Mesenteric fat pad (tissue), 1 donor: Measurements from ENCODE around the gene DDX54. TPM values are rescaled to one million over a fixed set of nuclear protein-coding genes. Genes with fewer than 3 reads are reported as not detected.

Experiments used
- DNase-seq: peaks from one replicate; pipeline ENCODE4 v3.0.0-alpha.2; 2020; ENCODE audit warnings: low spot score
- long read RNA-seq: library from polyadenylated mRNA; unstranded; transcript quantifications from one replicate; pipeline ENCODE4 v2.0.0, GENCODE V29; 2020
- total RNA-seq: library from RNA; stranded (reverse); fragmentation: NEBNext Ultra II Directional; extraction: Animal tissue kit (Norgen Biotek cat#: 25700); gene quantifications from one replicate; pipeline ENCODE4 v1.2.1, GENCODE V29; 2021
- donor health status: DM: yes; HTN: yes; CAD: no.

The DDX54 gene, protein sequence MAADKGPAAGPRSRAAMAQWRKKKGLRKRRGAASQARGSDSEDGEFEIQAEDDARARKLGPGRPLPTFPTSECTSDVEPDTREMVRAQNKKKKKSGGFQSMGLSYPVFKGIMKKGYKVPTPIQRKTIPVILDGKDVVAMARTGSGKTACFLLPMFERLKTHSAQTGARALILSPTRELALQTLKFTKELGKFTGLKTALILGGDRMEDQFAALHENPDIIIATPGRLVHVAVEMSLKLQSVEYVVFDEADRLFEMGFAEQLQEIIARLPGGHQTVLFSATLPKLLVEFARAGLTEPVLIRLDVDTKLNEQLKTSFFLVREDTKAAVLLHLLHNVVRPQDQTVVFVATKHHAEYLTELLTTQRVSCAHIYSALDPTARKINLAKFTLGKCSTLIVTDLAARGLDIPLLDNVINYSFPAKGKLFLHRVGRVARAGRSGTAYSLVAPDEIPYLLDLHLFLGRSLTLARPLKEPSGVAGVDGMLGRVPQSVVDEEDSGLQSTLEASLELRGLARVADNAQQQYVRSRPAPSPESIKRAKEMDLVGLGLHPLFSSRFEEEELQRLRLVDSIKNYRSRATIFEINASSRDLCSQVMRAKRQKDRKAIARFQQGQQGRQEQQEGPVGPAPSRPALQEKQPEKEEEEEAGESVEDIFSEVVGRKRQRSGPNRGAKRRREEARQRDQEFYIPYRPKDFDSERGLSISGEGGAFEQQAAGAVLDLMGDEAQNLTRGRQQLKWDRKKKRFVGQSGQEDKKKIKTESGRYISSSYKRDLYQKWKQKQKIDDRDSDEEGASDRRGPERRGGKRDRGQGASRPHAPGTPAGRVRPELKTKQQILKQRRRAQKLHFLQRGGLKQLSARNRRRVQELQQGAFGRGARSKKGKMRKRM
- 46.3 TPM for total RNA-seq
- long read RNA-seq, full-length matches to known transcripts, result 106 of 176 reads
- long read RNA-seq, partial matches to known transcripts, result 59 of 176 reads
- long read RNA-seq, other reads (novel, unspliced or antisense), result 11 of 176 reads

DNA sequence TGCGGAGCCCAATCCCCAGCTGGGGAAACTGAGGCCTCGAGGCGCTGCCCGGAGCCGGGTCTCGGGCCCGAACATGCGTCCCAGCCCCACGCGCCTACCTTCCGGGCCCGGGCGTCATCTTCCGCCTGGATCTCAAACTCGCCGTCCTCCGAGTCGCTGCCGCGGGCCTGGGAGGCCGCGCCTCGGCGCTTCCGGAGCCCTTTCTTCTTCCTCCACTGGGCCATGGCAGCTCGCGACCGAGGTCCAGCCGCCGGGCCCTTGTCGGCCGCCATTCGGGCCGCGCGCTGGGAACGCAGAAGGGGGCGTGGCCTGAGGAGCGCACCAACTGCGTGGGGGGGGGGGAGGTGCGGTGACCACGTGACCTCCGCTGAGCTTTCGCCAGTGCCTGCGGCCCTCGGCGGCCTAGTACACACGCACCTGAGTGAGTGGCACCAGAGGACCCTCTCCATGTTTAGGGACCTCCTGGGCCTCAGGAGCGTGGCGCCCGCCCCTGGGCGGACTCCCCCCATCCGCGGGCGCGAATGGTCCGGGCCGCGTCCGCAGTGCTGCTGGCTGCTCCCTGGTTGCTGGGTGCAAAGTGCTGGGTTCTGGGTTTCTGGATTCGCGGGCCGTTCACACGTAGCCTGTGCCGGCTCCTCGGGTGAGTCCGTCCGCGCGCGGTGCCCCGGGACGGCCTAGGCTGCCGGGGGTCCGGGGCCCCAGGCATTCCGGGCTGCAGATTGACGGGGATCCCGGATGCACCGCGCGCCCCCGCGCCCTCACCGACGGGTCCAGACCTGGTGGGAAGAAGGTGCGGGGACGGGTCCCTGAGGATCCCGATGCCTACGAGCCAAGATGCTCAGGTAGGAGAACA is at the start of gene DDX54, which contains the start of gene RITA1:
Gene DDX54 (minus strand): TSS at position 299 of the 853 bp plus-strand sequence. CDS start 27 bp downstream, at position 272.
Gene RITA1 (plus strand): TSS at position 542 of the 853 bp plus-strand sequence. CDS start 1,026 bp downstream, outside the sequence.
- peak; percentile 93 for DNase-seq

DNA sequence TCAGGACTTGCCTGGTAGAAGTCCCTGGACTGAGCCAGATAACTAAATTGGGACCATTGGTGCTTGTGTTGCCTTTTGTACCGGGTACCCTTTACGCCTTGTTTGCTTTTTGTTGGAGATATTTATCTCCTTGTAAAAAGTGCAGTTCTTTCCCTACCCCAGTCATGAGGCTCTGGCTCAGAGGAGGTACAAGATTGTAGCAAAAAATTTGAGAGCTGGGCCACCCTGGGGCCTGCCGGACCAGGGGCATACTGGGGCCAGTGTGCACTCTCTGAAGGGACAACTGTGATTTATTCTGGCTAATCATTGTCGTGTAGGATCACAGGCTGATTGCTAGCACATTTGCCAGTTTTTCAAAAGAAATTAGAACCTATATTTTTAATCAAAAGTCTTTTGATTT is 49.2 kb upstream of the DDX54 start:
- DNase-seq, result no peak

DNA sequence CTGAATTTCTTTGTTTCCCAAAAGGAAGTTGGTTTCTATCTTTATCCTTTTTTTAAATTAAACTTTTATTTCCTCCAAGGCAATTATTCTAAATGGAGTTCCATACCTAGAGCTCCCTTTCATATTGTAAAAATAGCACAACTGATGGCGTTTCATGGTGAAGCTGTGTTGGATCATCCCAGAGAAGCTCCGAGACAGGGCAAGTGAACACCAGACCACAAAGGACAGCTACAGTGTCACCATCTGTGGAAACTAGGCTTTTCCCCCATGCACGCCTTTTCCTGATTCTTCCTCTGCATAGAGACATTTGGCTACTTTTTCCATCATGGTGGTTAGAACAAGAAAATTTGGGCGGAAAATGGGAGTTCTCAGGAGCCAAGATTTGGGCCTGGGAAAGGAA is 48.7 kb upstream of the DDX54 start:
- no peak for DNase-seq

DNA sequence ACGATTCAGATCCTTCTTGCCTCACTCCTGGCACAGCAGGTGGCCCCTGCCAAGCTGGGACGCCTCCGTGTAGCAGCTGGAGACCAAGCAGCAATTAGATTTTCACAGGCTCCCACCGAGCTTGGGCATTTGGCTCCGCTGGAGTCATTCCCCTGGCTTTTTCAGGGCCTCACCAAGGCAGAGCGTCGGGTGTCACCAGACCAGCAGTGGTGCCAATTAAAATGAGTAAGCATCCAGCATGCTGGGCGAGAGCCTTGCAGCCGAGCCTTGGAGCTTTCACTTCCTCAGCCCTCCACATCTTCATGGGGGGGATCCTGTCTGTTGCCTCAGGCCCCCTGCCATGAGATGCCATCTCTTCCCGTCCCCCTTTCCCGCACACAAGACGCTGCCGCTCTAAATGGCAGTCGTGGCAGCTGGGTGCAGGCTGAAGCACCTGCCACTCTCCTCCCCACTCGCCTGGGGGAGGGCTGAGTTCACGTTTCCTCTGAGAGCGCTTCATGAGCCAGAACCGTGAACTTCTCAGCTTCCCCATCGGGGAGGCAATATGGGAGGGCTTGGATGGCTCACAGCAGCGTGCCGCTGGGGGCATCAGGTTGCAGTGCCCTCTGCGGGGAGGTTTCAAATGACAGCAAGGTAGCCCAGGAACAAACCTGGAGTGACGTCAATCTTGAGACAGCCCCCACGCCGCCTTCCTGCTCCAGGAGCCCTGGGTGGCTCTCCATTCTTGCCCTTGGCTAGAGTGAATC is 47.7 kb upstream of the DDX54 start:
- no peak for DNase-seq

DNA sequence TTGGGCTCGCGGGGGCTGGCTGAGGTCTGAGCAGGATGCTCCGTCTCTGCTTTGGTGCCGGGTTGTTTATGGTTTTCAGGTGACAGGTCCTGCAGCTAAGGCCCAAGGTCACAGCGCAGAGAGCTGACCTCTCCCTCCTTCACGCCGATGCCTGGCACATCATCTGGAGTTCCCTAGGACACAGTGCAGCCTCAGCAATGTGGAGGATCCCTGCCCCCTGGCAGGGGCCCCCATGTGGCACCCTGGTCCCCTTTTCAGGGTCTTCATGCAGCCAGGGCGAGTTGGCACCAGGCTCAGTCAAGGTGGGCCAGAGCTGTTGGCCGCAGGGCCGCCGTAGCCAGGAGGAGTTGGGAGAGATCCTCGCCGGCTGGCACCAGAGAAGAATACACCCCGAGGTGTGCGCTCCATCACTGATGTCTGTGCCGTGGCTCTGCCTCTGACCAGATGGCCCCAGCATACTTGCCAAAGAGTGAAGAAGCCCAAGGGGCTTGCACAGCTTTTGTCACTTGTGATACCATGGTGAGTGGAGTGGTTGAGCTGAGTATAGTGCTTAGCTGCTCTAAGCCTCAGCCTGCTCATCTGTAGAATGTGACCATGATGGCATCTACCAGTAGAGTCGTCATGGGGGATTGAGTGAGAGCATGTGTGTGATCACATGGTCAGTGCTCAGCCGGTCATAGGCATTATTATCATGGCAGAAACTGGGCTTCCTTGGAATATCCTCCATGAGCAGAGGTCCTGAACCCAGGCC is 47.0 kb upstream of the DDX54 start:
- no peak for DNase-seq

DNA sequence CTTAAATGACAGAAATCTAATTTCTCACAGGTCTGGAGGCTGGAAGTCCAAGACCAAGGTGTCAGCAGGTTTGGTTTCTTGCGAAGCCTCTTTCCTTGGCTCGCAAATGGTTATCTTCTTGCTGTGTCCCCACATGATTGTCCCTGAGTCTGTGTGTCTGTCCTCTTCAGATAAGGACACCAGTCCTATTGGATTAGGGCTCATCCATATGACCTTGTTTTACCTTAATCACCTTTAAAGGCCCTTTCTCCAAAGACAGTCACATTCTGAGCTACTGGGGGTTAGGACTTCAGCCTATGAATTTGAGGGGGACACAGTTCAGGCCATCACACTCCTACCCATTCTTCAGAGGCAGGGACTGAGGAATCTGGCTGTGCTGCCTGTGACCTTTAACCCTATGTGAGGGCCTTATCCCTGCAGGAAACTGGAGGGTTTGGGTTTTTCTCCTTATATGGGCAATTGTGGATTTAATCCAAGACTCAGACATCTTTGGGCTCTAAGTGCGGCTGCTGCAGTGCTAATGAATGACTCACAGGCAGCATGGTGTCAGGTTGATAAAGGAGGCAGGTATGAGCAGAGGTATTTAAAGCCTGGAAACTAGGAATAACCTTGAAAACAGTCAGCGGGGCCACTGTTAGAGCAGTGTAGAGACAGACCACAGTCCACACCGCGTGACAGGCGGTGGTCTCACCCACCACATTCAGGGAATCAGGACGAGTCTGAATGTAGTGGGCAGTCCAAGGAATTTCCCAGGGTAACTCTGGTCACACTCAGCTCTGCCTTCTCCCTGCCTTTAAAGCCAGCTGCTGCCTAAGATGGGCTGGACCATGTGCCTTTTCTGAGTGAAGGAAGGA is 46.2 kb upstream of the DDX54 start:
- DNase-seq, result no peak

DNA sequence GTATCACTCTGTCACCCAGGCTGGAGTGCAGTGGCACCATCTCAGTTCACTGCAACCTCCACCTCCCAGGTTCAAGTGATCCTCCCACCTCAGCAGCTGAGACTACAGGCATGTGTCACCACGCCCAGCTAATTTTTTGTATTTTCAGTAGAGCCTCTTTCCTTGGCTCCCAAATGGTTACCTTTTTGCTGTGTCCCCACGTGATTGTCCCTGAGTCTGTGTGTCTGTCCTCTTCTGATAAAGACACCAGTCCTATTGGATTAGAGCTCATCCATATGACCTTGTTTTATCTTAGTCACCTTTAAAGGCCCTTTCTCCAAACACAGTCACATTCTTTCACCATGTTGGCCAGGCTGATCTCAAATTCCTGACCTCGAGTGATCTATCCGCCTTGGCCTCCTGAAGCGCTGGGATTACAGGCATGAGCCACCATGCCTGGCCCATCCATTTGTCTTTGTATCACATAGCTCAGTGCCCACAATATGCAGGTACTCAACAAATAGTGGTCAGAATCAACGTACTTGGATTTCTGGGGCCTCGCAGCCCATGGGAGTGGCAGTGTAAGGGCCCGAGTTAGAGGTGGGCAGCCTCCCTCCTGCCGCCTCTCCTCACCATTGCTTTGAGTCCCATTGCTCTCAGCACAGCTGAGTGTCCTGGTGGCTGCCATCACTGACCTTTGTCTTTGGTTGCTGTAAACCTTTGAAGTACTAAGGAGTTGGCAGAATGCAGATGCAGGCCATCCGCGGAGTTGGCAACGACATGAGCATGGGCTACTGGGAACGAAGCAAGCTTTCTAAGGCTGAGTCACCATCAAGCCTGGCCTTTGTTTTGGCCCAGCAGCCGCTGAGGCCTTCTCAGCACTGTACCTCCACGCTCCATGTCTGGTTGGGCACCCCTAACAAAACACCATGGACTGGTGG is 45.3 kb upstream of the DDX54 start:
- no peak for DNase-seq

DNA sequence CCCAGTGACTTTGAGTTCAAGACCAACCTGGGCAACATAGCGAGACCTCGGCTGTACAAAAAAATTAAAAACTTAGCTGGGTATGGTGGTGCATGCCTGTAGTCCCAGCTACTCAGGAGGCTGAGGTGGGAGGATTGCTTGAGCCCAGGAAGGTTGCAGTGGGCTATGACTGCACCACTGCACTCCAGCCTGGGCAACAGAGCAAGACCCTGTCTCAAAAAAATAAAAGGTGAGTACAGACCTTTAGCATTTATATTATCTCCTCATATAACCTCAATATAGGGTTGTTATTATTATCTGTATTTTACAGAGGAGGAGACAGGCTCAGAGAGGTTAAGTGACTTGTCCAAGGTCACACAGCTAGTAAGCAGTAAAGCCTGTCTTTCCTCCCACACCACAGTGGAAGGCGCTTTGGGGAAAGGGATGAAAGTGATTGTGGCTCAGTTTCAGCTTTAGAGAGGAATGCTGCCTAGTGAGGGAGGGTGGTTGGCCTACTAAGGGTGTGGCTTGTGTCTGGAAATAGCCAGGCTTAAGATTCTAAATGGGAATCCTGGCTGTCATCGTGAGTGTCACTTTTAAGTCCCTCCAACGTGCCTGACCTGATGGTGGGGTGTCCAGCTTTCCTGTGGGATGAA is 43.2 kb upstream of the DDX54 start:
- DNase-seq, result no peak

DNA sequence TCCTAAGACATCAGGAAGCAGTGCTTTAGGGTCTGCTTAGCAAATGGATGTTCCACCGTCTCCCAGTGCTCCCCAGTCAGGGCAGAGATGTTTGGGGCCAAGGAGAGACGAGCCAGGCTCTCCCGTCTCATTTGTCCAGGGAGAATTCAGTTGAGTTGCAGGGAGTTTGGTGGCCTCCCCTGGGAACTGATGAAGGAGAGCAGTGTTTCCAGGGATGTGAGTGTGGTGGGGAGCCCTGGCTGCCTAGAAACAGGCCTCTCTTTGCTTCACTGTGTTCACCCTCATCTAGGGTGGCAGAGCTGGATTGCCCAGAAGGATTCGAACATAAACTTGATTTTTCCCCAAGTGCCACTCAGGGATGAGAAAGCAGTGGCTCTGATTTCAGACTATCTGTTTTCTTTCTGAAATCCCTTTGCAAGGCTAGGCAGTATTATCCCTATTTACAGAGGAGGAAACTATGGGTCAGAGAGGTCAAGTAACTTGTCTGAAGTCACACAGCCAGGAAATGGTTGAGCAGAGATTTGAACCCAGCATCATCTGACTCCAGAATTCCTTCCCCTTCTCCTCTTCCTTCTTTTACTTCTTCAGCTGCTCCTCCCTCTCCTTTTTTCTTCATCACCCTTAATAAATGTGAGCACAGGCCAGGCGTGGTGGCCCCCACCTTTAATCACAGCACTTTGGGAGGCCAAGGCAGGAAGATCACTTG is 42.6 kb upstream of the DDX54 start:
- DNase-seq, result no peak

DNA sequence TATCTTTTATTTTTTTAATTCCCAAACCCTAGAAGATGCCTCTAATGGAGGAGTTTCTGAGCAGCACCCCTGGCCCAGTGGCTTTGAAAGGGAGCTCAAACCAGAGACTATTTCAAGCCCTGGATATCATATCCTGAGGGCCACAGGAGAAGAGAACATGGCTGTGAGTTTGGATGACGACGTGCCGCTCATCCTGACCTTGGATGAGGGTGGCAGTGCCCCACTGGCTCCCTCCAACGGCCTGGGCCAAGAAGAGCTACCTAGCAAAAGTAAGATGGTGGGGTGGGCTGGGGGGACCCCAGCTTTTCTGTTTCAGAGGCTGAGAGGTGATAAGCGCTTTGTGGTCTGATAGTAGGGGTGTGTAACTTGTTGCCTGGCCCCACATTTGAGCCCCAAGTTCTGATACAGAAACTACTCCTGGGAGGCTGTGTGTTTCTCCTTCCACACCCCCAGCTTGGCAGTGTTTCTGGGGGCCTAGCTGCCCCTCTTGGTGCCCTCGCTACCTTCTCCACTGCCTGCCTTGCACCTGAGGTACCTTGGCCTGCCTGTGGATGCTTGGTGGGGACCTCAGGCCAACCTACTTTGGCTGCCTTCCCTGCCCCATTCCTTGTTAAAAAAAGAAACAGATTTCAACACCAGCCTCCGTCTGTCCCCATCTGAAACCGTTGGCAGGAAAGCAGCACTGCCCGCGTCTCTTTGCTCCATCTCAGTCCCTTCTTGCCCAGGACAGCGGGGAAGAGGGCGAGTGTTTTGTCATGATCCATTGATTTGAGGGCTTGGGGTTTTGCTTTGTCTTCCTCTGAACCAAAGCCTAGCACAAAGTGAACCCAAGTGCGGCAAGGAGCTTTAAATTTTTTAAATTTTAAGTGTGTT is 41.7 kb upstream of the DDX54 start:
- no peak for DNase-seq

DNA sequence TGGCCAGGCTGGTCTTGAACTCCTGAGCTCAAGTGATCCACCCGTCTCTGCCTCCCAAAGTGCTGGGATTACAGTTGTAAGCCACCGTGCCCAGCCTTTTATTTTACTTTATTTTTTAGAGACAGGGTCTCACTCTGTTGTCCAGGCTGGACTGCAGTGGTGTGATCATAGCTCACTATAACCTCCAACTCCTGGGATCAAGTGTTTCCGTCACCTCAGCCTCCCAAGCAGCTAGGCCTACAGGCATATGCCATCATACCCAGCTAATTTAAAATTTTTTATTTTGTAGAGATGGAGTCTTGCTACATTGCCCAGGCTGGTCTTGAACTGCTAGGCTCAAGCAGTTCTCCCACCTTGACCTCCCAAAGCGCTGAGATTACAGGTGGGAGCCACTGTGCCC is 39.7 kb upstream of the DDX54 start:
- no peak for DNase-seq

DNA sequence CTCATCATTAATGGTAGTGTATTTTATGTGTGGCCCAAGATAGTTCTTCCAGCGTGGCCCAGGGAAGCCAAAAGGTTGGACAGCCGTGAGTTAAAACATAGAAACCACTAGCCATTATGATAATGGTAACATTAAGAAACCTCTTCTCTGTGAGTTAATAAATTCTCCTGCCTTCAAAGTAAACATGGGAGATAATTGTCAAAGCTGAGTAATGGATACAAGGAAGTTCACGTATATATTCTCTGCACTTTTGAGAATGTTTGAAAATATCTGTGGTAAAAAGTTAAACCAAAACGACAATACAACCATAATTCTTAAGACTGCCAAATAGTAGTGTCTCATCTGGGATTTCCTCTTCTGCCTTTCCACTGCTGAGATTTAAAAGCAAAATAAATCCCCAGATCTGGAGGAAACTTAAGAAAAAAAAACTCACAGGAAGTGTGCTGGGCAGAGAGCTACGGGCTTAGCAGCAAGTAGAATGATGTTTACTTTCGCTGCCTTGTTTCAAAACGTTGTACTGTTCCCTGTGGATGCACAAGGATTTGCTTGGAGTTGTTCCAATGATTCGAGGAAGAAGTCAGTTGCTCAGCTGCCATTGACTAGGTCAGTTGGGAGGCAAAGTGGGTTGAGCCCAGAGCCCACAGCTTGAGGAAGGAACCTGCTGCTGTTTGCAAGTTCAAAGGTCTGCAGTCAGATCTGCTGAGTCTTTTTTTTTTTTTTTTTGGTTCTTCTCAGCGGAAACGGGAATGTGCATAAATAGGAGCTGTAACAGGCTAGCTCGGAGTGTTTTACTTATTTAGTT is 37.7 kb upstream of the DDX54 start:
- DNase-seq, result no peak

DNA sequence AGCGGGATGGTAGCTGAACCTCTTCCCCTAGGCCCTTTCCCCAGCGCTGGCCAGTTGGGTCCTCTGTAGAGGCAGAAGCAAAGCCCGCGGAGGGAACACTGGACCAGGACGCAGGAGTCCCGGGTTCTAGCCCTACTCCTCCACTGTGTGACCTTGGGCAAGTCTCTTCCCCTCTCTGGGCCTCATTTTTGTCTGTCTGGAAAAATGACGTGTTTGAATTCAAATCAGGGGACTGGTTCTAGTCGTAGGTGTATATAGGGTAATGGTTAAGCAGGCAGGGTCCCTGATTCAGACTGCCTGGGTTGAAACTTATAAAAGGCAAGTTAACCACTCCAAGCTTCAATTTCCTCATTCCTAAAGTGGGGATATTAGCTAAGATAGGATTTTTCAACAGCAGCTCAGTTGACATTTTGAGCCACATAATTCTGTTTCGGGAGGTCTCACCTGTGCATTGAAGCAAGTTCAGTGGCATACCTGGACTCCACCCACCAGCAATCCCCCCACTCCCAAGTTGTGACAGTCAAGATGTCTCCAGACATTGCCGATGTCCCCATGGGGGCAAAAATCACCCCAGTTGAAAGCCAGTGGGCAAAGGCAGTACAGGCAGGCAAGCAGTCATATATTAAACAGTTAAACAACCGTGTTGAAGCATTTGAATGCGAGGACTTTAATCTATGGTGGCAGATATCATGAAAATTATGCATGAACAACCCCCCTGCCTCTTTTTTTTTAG is 36.9 kb upstream of the DDX54 start:
- no peak for DNase-seq
